ENCODE data around the gene SF3B3. TPM values are rescaled to one million over a fixed set of nuclear protein-coding genes. Genes with fewer than 3 reads are reported as not detected.

Gene SF3B3
- total RNA-seq, 1 donor from 2014 or later = 463 TPM

DNA sequence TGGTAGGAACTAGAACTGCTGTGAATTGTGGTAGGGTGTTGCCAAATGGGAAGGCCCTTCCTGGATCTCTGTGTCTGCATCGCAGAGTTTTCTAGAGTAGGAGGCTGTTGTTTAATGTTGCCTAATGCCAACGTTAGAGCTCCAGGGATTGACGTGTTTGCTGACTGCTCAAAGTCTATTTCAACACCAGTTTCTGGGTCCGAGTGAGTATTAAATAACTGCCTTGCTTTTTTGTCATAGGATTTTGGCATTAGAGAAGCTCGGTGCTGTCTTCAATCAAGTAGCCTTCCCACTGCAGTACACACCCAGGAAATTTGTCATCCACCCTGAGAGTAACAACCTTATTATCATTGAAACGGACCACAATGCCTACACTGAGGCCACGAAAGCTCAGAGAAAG, 40.0 kb downstream of the SF3B3 start:
- POLR2A ChIA-PET = no interaction called here

DNA sequence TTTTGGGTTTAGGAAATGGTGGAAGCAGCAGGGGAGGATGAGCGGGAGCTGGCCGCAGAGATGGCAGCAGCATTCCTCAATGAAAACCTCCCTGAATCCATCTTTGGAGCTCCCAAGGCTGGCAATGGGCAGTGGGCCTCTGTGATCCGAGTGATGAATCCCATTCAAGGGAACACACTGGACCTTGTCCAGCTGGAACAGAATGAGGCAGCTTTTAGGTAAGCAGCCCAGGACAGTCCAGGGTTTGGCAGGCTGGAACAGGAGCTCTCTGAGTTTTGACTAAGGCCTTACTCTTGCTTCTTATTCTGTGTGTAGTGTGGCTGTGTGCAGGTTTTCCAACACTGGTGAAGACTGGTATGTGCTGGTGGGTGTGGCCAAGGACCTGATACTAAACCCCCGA, 41.4 kb downstream of the SF3B3 start:
- H3K27me3 Mint-ChIP-seq = no peaks in the 10 kb centered on the region
- H3K27ac Mint-ChIP-seq = no peak overlapping the region
- no peaks in the 10 kb centered on the region for H3K9me3 Mint-ChIP-seq
- no peaks in the 10 kb centered on the region for H3K4me1 Mint-ChIP-seq
- TF ChIP-seq, protein P1, sequence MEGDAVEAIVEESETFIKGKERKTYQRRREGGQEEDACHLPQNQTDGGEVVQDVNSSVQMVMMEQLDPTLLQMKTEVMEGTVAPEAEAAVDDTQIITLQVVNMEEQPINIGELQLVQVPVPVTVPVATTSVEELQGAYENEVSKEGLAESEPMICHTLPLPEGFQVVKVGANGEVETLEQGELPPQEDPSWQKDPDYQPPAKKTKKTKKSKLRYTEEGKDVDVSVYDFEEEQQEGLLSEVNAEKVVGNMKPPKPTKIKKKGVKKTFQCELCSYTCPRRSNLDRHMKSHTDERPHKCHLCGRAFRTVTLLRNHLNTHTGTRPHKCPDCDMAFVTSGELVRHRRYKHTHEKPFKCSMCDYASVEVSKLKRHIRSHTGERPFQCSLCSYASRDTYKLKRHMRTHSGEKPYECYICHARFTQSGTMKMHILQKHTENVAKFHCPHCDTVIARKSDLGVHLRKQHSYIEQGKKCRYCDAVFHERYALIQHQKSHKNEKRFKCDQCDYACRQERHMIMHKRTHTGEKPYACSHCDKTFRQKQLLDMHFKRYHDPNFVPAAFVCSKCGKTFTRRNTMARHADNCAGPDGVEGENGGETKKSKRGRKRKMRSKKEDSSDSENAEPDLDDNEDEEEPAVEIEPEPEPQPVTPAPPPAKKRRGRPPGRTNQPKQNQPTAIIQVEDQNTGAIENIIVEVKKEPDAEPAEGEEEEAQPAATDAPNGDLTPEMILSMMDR (IDR thresholded peaks at IDR 0.05) = no peak
- DNase-seq = no peak
- ChIA-PET CTCF (no interaction called here), POLR2A (no interaction called here)
- no peak overlapping the region for H3K4me3 Mint-ChIP-seq
- ATAC-seq (ENCODE audit: low read depth) = no peak
- intact Hi-C loops (cut with micrococcal nuclease) = no loop called here
- H3K36me3 Mint-ChIP-seq (ENCODE audit: low read depth) = peaks cover 96% of the 10 kb centered on the region

More for the DNA sequence above, 40.0 kb downstream of the SF3B3 start:
- intact Hi-C loops (cut with micrococcal nuclease) = no loop called here
- CTCF ChIA-PET = no interaction called here
- DNase-seq (no peak), ATAC-seq (ENCODE audit: low read depth) (no peak)
- Mint-ChIP-seq H3K36me3 (ENCODE audit: low read depth) (peaks cover 94% of the 10 kb centered on the region), H3K9me3 (no peaks in the 10 kb centered on the region), H3K27me3 (no peaks in the 10 kb centered on the region), H3K4me1 (no peaks in the 10 kb centered on the region), H3K27ac (no peak overlapping the region), H3K4me3 (no peak overlapping the region)
- TF ChIP-seq, protein P1 (IDR thresholded peaks at IDR 0.05) = no peak

DNA sequence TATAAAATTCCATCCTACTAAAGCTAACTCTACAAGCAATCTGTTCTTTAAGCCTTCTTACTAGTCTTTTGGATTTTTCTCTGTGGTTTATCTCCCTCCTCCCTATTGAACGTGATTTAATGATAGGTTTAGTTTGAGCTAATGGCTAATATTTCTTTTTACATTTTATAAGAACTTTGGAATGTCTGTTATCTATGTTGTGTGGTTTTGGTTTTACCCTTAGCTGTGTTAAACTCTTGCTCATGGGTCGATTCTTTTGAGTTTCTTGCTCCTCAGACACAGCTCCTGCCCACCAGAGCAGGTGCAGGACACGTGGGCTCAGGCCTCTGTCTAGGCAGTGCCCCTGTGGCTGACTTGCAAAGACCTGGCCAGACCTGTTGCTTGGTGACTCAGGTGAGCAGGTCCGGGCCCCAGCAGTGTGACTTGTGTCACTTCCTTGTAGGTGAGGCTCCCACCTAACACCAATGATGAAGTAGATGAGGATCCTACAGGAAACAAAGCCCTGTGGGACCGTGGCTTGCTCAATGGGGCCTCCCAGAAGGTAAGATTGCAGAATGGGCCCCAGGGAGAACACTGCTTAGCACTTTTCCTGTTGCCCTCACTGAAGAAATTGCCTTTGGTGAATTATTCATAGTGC, 45.1 kb downstream of the SF3B3 start:
- H3K36me3 Mint-ChIP-seq (ENCODE audit: low read depth) = peaks cover 97% of the 10 kb centered on the region
- ATAC-seq (ENCODE audit: low read depth) (no peak), DNase-seq (no peak)
- H3K4me3 Mint-ChIP-seq = no peak overlapping the region
- TF ChIP-seq, protein P1 (IDR thresholded peaks at IDR 0.05) = no peak
- no peaks in the 10 kb centered on the region for H3K9me3 Mint-ChIP-seq
- intact Hi-C loops (cut with micrococcal nuclease) = no loop called here
- H3K27me3 Mint-ChIP-seq = no peaks in the 10 kb centered on the region
- no peaks in the 10 kb centered on the region for H3K4me1 Mint-ChIP-seq
- POLR2A ChIA-PET = no interaction called here
- CTCF ChIA-PET = no interaction called here
- H3K27ac Mint-ChIP-seq = no peak overlapping the region

DNA sequence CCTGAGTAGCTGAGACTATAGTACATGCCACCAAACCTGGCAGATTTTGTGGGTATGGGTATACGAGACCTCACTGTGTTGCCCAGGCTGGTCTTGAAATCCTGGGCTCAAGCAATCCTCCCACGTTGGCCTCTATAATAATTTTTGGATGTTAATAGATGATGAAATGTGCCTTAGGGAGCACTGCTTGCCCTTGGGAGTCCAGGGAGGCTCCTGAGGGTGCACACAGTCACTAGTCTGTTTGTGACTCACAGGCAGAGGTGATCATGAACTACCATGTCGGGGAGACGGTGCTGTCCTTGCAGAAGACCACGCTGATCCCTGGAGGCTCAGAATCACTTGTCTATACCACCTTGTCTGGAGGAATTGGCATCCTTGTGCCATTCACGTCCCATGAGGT, 46.1 kb downstream of the SF3B3 start:
- DNase-seq = no peak
- CTCF ChIA-PET = no interaction called here
- POLR2A ChIA-PET = no interaction called here
- intact Hi-C loops (cut with micrococcal nuclease) = no loop called here
- ATAC-seq (ENCODE audit: low read depth) = no peak
- no peak overlapping the region for H3K27ac Mint-ChIP-seq
- H3K36me3 Mint-ChIP-seq (ENCODE audit: low read depth) = peaks cover 95% of the 10 kb centered on the region
- no peak overlapping the region for H3K4me3 Mint-ChIP-seq
- TF ChIP-seq, protein P1 (IDR thresholded peaks at IDR 0.05) = no peak
- no peaks in the 10 kb centered on the region for H3K9me3 Mint-ChIP-seq
- no peaks in the 10 kb centered on the region for H3K4me1 Mint-ChIP-seq
- no peaks in the 10 kb centered on the region for H3K27me3 Mint-ChIP-seq

DNA sequence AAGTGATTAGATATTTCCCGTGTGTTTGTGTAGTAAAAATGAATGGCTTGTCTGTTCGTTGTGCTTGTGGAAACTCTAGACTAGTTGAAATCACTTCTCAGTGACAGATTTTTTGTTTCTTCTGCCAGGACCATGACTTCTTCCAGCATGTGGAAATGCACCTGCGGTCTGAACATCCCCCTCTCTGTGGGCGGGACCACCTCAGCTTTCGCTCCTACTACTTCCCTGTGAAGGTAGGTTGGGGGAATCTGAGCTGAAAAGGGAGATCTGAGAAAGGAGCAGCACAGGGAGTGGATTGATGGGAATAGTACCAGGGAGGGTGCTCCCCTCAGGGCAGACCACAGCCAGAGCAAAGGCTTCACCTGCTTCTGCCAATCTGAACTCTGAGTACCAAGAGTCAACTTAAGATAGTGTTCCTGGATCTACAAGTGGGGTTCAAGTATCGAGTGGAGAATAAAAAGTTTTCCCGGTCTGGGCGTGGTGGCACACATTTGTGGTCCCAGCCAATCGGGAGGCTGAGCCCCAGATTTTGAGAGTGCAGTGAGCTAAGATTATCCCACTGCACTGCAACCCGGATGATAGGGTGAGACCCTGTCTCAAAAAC, 47.5 kb downstream of the SF3B3 start:
- no peaks in the 10 kb centered on the region for H3K4me1 Mint-ChIP-seq
- ChIA-PET POLR2A (no interaction called here), CTCF (no interaction called here)
- H3K9me3 Mint-ChIP-seq = no peaks in the 10 kb centered on the region
- no peak for DNase-seq
- no peak overlapping the region for H3K4me3 Mint-ChIP-seq
- H3K27me3 Mint-ChIP-seq = no peaks in the 10 kb centered on the region
- H3K36me3 Mint-ChIP-seq (ENCODE audit: low read depth) = peaks cover 87% of the 10 kb centered on the region
- ATAC-seq (ENCODE audit: low read depth) = no peak
- H3K27ac Mint-ChIP-seq = no peak overlapping the region
- intact Hi-C loops (cut with micrococcal nuclease) = no loop called here
- TF ChIP-seq, protein P1 (IDR thresholded peaks at IDR 0.05) = no peak

Measured in activated B cell treated with CpG ODN at 0.5 μM for 24 hours (primary cell).